GM18526 (cell line): ENCODE data around the gene VPS8.

Experiments used
- POLR2A ChIP-seq: IDR thresholded peaks from 3 replicates; pipeline ENCODE4 v1.6.1; 2011; ENCODE audit not compliant: insufficient read length; ENCODE audit errors: extremely low read depth

The VPS8 gene

GRCh38 chr3:185030399-185030798, 218.4 kb downstream of the VPS8 start:
- no peak for TF ChIP-seq POLR2A

- TF ChIP-seq POLR2A: no peak
These were observed 219.0 kb downstream of the VPS8 start for GRCh38 chr3:185030951-185031350.

- no peak for TF ChIP-seq POLR2A
These were observed 225.8 kb downstream of the VPS8 start for GRCh38 chr3:185037801-185038200.

GRCh38 chr3:185040425-185040824, 228.5 kb downstream of the VPS8 start:
- no peak for TF ChIP-seq POLR2A

GRCh38 chr3:185041540-185041939, 229.6 kb downstream of the VPS8 start:
- no peak for TF ChIP-seq POLR2A

GRCh38 chr3:185042312-185043050, 230.5 kb downstream of the VPS8 start:
- TF ChIP-seq POLR2A: no peak

- TF ChIP-seq POLR2A: no peak
These were observed 234.2 kb downstream of the VPS8 start for GRCh38 chr3:185046164-185046515.

- no peak for TF ChIP-seq POLR2A
These were observed 234.6 kb downstream of the VPS8 start for GRCh38 chr3:185046603-185047002.

GRCh38 chr3:185049710-185050109, 237.7 kb downstream of the VPS8 start:
- TF ChIP-seq POLR2A: no peak

- TF ChIP-seq POLR2A: no peak
These were observed 239.8 kb downstream of the VPS8 start for GRCh38 chr3:185051801-185052200.

GRCh38 chr3:185052631-185053030, 240.7 kb downstream of the VPS8 start:
- TF ChIP-seq POLR2A: no peak

- TF ChIP-seq POLR2A: no peak
These were observed 244.9 kb downstream of the VPS8 start for GRCh38 chr3:185056908-185057307.

- TF ChIP-seq POLR2A: no peak
These were observed 245.9 kb downstream of the VPS8 start for GRCh38 chr3:185057829-185058228.

GRCh38 chr3:185058796-185059195, 246.8 kb downstream of the VPS8 start:
- TF ChIP-seq POLR2A: no peak

- TF ChIP-seq POLR2A: no peak
These were observed 247.8 kb downstream of the VPS8 start for GRCh38 chr3:185059766-185060165.

- no peak for TF ChIP-seq POLR2A
These were observed 248.7 kb downstream of the VPS8 start for GRCh38 chr3:185060655-185061054.

GRCh38 chr3:185062191-185062590, 250.2 kb downstream of the VPS8 start:
- TF ChIP-seq POLR2A: no peak

GRCh38 chr3:185063431-185063830, 251.5 kb downstream of the VPS8 start:
- no peak for TF ChIP-seq POLR2A

- no peak for TF ChIP-seq POLR2A
These were observed 253.1 kb downstream of the VPS8 start for GRCh38 chr3:185065059-185065458.
